ENCODE results near the gene TMA7B.

The TMA7B gene

DNA sequence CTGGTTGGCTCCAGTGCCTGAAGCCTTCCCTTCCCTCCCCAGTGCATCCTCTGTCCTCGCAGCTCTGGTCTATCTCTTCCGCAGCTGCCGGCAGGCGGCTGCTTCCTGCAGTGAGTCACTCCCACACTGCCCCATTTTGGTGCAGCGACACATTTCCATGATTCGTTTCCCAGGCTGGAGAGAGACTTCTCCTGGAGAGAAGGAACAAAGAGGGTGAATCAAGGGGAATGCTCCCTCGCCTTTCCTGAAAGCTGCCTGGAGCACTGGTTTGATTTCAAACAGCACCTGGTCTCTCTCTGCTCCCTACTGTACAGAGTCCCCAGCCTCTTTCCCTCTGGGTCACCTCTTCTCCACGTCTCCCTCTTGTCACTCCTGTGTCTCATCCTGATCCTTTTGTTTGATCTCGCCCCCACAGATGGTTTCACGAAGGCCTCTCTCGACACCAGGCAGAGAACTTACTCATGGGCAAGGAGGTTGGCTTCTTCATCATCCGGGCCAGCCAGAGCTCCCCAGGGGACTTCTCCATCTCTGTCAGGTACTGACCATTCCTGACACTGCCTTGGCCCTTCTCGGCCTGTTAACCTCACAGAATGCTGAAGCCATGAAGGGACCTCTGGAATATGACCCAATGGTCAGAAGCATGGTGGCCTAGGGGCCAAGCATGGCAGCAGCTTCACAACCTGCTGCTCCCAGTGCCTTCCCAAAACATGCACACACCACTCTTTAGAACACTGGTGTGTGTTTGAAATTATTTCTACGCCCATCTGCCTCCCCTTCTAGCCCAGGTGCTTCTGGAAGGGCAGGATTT, at the start of gene TMA7B:
Gene TMA7B, plus strand, starts transcription at position 758 of the 808 bp plus-strand sequence. CDS start 3,978 bp downstream, outside the sequence.
- no peak for DNase-seq (ENCODE audit: low spot score)

DNA sequence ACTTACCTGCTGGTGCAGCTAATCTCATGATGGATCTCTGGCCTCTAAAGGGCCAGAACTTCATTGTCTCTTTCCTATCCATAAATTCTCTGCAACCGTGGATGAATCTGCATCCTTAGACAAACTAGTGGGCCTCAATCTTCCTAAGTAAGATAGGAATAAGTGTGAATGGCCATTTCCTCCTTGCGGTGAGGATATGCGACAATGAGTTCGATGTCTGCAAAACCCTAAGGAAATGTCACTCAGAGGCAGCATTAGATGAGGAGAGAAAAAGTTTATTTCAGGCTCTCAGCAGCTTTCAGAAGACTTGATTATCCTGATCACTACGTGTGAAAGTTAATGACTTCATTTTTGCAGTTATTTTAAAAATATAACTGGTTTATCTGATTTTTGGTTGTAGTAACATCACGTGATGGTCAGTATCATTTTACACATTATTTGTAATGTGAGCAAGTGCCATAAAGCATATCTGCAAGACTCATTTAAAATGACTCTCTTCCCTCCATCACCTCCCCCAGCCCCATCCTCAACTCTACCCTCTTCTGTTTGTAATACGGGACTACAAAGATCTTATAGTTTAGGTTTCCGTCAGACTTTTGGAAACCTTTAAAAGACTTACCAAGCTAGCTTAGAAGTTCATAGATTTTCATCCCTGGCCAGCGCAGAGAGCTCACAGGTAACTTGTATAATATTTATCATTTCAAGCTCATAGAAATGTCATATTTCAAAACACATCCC, 49.2 kb upstream of the TMA7B start:
- DNase-seq (ENCODE audit: low spot score) = no peak

DNA sequence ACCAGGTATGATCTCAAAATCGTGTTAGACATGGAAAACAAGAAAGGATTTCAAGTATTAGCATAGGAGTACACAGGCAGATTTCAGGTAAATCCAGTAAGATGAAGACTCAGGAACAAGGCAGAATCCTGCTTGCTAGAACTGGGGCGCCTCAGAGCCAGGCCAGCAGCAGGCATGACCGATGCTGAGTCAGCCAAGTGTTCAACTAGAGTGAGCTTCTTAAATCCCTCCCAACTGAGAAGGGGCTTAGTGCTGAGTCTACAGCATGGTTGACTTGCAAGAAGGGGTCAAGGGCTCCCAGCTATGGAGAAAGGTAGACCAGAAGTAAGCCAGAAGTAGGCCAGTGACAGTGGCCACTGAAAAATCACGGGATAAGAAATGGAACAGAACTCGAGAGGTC, 46.9 kb upstream of the TMA7B start:
- DNase-seq (ENCODE audit: low spot score) = no peak

DNA sequence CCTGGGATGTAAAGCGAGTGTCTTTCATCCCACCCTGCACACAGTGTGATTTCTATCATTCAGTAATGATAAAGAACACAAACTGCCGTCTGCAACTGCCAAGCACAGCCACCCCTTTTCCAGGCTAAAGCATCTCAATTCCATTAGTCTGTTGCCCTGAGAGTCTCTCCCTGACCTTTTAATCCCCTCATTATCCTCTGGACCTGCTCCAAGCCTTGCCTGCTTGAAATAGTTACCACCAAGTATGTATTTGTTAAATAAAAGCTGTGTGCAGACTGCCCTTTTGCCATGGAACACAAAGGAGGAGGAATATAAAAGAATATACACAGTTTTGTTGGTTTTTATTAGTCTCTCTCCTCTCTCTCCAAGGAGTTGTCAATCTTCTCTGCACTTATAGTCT, 46.3 kb upstream of the TMA7B start:
- DNase-seq (ENCODE audit: low spot score) = no peak

DNA sequence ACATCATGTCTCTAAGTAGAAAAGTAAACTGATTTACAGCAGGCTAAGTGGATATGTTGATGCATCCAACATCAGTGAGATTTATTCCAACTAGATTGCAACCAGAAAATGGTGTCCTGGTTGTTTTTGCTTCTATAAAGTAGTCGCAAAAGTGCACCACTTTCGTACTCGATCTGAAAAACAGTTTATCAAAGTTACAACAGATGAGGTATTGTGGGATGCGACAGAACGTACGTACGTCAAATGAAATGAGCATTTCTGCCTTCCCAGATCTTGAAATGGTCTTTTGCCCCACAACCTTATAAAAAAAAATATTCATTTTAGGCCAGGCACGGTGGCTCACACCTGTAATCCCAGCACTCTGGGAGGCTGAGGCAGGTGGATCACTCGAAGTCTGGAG, 45.6 kb upstream of the TMA7B start:
- no peak for DNase-seq (ENCODE audit: low spot score)

DNA sequence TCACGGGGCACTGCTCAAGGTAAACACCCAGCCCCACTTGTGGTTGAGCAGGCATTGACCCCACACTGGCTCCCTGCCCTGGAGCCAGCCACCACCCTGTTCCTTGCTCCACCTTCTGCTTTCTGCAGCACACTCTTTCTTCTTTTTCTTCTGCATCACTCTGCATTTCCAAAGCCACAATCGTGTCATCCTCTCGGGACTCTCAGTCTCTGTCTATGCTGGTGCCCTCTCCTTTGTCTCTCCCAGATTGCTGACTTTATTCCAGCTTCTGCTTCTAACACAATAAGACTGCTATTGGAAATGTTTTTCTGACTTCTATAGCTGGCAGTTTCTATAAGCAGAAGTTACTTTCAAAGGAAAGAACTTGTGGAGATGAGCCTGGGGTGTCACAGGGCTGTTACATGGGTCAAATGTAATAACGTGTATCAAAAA, 44.9 kb upstream of the TMA7B start:
- no peak for DNase-seq (ENCODE audit: low spot score)

DNA sequence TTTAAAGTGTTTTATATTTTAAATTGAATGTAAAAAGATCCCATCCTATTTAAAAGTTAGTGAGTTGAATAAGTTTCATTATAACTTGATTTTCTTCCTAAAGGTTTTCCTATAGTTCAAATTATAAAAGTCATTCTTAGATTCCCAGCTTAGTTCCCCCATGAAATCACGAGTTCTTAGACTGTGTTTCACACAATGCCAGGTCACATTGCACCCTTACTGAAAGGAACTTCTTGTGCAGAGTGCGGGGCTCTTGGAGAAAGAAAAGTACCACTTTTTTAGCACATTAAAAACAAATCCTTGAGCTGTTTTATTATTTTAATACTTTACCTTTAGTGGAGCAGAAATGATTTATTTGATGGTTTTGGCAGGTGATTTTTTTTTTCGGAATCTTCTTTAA, 43.7 kb upstream of the TMA7B start:
- DNase-seq (ENCODE audit: low spot score) = no peak

DNA sequence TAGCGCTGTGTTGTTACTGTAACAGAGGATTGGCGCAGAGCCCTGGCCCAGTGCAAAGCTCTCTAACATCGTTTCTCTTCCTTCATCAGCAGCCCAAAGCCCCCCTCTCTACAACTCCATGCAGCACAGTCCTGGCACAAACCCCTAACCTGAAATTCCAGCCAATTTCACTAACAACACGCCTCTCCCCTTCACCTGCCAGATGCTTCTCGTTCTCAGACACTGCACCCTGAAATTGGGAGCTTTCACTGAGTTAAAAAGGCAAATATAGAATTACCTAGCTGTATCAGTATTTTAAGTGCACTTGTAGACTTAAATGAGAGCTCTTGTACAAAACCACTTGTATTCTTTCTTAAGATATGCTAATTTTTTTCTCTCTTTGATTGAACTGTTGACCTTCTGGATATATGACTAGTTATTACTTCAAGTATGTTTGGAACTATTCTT, 43.0 kb upstream of the TMA7B start:
- no peak for DNase-seq (ENCODE audit: low spot score)

DNA sequence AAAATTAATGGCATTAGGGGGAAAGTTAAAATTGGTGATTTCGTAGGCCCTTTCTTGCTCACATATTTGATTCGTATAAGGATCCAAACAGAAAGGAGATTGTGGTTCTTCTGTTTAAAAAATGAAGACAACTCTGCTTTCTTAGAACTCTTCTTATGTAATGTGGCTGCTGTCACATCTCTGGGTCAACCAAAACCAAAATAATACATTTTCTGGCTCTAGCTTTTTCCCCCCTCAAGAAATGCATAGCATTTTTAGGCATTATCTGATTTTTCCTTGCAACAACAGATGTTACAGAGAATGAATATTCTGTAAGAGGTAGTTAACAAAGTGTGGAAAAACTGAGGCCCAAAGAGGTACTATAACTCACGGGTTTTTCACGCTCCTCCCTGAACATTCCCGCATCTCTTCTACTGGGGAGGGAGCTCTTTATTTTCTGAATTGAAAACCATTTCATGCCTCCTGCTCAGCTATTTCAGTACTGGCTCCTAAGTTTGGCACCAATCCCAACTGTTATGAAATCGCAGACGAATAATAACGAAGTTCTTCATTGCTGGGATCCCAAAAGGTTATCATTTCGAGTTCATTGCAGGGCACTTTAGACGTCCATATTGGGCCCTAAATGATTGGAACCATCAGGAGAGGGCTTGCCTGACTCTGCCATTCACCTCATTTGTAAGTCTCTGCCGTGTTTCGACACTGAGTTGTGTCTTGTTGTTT, 42.3 kb upstream of the TMA7B start:
- peak; percentile 52 for DNase-seq (ENCODE audit: low spot score)

DNA sequence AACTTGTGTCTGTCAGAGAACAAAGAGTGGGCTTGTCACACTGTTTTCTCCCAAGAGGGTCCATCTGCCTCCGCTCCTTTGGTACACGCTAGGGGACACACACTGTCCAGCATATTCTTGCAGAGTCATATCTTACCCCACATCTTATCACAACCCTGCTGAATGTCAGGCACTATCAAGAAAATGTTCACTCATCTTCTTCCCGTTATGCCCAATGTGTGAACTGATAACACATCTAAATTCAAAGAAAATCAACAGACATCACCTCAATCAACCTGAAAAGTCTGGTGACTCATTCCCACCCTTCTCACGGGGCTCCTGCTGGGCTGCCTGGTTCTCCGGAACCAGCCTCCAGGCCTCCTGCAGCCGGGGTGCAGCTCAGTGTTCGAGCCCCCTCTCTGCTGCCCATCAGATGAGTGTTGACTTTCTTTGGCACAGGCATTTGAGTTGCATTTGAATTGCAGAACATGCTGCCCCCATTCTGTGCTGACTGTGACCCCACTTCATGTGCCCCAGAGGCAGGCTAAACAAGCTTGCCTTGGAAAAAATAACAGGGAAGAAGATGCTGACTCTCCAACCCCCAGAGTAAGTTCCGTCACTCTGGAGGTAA, 40.0 kb upstream of the TMA7B start:
- no peak for DNase-seq (ENCODE audit: low spot score)

DNA sequence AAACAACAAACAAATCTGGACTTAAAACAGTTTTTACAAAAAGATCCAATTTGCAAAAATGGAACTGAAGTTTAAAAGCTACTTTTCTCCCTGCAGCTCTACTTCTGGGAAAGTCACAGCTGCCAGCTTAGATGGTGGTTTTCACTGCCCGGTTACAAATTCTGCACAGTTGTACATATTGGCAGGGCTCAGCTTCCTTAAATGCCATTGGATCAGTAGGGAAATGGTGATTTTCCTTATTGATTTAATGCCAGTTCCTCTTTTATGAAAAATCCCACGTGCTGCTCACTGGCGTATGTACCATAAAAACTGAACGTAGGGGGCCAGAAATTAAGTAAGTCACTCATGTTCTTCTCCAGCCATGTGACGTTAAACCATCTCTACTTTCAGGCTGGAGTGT, 36.5 kb upstream of the TMA7B start:
- no peak for DNase-seq (ENCODE audit: low spot score)

DNA sequence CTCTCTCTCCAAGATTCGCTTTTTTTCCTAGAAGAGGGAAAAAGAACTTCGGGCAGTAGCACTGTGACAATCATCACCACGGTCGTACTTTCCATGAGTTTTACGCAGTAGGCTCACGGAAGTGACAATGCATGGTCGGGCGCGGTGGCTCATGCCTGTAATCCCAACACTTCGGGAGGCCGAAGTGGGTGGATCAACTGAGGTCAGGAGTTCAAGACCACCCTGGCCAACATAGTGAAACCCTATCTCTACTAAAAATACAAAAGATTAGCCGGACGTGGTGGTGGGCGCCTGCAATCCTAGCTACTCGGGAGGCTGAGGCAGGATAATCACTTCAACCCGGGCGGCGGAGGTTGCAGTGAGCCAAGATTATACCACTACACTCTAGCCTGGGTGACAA, 35.9 kb upstream of the TMA7B start:
- no peak for DNase-seq (ENCODE audit: low spot score)

DNA sequence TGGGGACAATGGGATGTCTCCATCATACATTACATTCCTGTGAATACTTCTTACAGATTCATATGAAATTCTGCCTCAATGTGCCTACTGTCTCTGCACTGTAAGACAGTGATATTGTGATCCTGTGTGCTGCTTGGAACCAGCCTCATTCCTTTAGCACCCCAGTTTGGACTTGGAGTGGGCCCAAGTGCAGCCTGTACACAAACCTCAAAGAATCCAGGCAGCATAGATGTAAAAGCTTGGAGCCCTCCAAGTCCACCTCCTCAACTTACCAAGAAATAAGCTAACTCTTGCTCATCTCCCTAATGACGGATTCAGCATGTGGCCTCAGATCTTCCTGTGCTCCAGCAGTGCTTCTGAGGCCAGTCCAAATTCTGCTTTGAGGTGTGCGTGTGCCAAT, 34.9 kb upstream of the TMA7B start:
- no peak for DNase-seq (ENCODE audit: low spot score)

DNA sequence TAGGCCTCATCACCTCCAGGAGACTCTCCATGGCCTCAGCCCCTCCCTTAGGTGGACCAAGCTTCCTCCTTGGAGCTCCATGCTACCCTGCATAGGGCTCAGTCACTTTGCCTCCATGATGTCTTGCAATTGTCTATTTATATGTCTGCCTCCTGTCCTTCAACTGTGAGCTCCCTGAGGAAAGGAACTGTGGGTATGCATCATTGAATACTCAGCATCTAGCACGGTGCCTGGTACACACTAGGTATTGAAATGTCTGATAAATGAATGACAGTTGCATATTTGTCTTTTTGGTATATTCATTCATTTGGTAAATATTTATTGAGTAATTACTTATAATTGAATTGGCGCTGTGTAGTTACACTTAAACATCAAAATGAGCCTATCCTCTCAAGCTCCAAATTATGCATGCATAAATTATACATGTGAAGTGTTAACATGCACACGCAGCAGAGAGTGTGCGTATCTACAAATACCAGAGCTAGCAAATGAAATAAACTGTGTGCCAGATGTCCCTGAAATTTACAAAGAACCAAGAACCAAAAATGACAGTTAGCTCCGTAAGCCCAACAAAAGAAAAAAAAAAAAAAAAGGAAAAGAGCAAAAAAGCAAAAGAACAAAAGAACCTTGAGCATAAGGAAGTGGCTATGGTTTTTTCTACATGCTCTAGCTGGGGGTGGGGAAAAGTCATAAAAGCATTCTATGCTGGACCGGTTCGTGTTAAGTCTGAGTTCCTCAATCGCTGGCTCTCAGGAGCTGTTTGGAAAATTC, 34.1 kb upstream of the TMA7B start:
- no peak for DNase-seq (ENCODE audit: low spot score)

DNA sequence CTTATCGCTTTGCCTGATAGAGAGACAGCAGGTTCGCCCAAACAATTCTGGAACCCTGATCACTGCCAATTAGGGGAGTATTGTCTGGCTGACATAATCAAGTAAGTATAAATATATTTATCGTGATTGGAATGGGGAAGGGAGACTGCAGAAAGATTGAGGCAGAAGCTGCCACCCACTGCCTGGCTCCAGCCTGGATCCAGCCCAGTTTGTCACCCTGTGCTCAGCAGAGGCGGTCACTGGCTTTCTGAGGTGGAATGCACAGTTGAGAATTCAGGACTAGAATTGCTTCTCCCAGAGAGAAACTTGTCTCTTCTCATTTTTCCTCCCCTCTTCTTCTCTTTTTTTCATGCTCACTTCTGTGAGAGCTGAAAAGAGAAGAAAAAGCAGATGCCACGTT, 33.4 kb upstream of the TMA7B start:
- DNase-seq (ENCODE audit: low spot score) = no peak

DNA sequence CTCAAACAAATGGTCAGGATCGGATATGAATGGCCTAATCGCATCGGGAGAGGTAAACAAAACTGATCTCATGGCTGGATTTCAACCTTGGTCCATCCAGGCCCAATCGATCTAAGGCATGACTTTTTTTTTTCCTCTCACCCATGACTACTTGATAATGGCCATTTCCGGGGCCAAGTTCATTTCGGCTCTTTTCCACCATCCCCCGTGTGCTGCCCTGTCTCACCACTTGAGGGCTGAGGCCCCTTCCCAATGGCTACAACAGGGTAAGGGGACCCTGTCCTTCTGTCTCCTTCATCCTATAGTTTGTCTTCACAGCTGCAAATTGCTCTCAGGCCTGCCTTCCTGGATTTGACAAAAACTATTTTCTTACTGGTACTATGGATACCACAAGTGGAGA, 32.7 kb upstream of the TMA7B start:
- DNase-seq (ENCODE audit: low spot score) = no peak

DNA sequence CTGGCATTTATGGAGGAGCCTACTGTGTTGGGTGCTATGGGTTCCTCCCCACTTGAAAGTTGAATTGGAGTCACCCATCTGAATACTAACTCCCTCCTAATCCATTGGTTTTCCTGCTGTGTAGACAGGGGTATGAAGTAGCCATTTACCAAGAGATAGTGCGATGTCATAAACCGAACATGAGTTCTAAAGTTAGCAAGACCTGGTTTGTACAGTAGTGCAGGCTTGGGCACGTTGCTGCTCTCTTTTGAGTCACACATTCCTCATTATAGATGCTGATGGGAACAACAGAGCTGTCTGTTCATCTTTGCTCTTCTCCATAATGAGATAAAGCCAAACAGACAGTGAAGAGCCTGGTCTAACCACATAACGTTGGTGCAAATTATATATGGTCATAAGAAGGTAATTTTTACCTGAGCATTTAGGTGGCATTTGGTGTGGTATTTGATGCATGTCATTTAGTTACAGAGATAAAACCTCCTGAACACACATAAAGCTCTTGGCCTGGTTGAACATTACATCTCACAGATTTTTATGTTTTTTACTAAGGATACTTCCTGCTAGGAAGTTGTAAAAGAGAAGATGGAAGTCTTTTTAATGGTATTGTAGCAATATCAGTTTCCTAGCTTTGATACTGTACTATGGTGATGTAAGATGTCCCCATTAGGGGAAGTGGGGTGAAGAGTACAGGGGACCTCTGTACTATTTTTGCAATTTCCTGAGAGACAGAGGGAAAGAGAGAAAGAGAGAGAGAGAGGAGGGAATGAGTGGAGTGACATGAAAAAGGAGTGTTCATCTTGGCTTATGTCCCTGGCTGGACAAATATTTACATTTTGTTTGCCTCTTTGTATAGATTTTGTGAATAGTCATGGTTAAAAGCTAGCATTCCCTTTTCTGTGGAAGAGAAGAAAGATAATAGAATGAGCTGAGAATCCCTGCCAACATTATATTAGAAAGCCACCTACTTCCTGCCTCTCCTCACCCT, 31.4 kb upstream of the TMA7B start:
- DNase-seq (ENCODE audit: low spot score) = no peak

DNA sequence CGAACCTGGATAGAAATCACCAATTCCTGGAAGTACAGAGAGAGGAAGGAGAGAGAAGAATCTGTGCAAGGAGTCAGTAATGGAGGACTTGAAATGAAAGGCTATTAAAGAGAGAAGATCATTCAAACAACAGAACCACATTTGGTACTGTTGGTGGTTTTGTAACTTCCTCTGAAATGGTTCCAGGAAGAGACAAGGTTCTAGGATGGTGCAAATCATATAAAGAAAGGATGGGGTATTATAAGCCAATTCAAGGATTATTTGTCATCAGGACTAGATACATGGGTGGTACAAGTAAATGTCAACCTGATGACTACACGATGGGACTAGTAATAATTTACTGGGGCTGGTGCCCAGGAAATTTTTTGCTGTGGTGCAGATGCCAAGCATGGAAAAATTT, 28.9 kb upstream of the TMA7B start:
- no peak for DNase-seq (ENCODE audit: low spot score)

DNA sequence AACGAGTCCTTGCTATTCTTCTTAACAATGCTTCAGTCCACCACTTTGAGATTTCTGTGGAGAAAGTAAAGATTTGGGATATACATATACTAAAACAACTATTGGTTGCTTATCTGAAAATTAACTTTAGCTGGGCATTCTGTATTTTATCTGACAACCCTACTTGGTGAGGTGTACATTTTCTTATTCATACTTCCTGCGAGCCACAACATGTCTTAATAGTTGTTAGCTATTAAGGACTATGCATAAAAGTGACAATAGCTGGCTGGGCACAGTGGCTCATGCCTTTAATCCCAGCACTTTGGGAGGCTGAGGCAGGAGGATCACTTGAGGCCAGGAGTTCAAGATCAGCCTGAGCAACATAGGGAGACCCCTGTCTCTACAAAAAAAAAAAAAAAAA, 28.0 kb upstream of the TMA7B start:
- no peak for DNase-seq (ENCODE audit: low spot score)

DNA sequence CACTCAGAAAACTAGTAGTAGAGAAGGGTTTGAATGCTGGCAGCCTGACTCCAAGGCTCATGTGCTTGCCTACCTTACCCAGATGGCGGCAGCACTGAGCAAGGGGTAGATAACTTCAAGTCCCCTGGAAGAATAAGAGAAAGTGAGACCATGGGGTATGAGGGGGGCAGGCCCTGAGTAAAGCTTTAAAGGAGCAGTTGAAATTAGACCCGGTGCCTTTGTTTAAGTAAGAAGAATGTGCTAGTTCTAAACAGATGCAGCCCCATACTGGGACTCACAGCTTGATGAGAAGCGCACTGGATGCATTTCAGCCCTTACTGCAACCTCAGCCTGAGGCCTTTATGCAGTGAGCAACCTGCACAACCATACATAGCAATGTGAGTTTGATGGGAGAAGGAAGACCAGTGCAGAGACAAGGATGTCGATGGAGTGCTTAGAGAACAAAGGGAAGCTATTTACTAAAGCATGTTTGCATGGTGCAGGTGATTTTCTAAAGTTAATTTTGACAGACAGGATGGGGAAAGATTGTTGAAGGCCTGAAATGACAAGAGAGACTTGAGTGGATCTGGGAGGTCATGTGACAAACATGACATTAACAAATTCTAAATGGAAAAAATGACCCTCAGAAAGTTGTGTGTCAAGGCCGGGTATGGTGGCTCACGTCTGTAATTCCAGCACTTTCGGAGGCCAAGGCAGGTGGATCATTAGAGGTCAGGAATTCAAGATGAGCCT, 27.1 kb upstream of the TMA7B start:
- peak; percentile 30 for DNase-seq (ENCODE audit: low spot score)

All from cerebellar cortex (tissue), 1 donor.